ENCODE results near the gene LPIN3. TPM values are rescaled to one million over a fixed set of nuclear protein-coding genes. Genes with fewer than 3 reads are reported as not detected.

LPIN3 gene
- total RNA-seq, 1 donor from 2014 or later: 20.1 TPM

DNA sequence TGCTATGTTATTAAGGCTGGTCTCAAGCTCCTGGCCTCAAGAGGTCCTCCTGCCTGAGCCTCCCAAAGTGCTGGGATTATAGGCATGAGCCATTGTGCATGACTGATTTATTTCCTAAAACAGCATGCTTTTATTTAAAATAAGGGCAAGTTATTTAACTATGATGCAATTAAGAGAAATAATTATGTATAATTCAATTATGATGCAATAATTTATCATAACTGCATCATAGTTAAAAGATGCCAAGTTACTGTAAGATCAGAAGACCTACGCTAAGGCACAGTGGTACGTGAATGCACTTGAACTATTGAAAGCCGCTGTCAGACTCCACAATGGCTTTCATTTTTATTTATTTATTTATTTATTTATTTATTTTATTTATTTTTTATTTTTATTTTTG is 50.3 kb downstream of the LPIN3 start:
- no peak overlapping the region for H3K27ac Mint-ChIP-seq (ENCODE audit: unreplicated experiment)
- H3K4me1 Mint-ChIP-seq (ENCODE audit: unreplicated experiment): peaks cover 7% of the 10 kb centered on the region
- DNase-seq (ENCODE audit: low spot score): no peak
- H3K4me3 Mint-ChIP-seq (ENCODE audit: unreplicated experiment): no peak overlapping the region
- H3K36me3 Mint-ChIP-seq (ENCODE audit: low read depth, unreplicated experiment): no peaks in the 10 kb centered on the region
- TF ChIP-seq, protein P1, sequence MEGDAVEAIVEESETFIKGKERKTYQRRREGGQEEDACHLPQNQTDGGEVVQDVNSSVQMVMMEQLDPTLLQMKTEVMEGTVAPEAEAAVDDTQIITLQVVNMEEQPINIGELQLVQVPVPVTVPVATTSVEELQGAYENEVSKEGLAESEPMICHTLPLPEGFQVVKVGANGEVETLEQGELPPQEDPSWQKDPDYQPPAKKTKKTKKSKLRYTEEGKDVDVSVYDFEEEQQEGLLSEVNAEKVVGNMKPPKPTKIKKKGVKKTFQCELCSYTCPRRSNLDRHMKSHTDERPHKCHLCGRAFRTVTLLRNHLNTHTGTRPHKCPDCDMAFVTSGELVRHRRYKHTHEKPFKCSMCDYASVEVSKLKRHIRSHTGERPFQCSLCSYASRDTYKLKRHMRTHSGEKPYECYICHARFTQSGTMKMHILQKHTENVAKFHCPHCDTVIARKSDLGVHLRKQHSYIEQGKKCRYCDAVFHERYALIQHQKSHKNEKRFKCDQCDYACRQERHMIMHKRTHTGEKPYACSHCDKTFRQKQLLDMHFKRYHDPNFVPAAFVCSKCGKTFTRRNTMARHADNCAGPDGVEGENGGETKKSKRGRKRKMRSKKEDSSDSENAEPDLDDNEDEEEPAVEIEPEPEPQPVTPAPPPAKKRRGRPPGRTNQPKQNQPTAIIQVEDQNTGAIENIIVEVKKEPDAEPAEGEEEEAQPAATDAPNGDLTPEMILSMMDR (IDR thresholded peaks at IDR 0.05; ENCODE audit: unreplicated experiment): no peak
- H3K9me3 Mint-ChIP-seq (ENCODE audit: unreplicated experiment): no peaks in the 10 kb centered on the region
- peaks cover 7% of the 10 kb centered on the region for H3K27me3 Mint-ChIP-seq (ENCODE audit: unreplicated experiment)

DNA sequence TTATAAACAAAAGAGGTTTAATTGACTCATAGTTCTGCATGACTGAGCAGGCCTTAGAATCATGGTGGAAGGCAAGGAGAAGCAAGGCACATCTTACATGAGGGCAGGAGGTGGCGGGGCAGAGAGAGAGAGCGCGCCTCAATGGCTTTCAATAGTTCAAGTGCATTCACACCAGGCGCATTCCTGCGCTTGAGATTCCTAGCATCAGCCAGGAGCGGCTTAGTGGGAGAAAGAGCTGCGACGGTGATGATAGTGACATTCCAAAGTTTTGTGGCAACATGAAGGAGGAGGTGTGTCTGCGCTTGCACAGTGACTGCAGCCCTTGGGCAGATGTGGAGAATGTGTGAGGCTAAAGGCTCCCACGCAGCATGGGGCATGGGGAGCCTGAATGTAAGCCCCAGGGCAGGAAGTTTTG is 51.0 kb downstream of the LPIN3 start:
- H3K27me3 Mint-ChIP-seq (ENCODE audit: unreplicated experiment): peaks cover 6% of the 10 kb centered on the region
- DNase-seq (ENCODE audit: low spot score): no peak
- no peaks in the 10 kb centered on the region for H3K9me3 Mint-ChIP-seq (ENCODE audit: unreplicated experiment)
- H3K36me3 Mint-ChIP-seq (ENCODE audit: low read depth, unreplicated experiment): no peaks in the 10 kb centered on the region
- H3K4me1 Mint-ChIP-seq (ENCODE audit: unreplicated experiment): peaks cover 4% of the 10 kb centered on the region
- no peak overlapping the region for H3K27ac Mint-ChIP-seq (ENCODE audit: unreplicated experiment)
- TF ChIP-seq, protein P1 (IDR thresholded peaks at IDR 0.05; ENCODE audit: unreplicated experiment): no peak
- no peak overlapping the region for H3K4me3 Mint-ChIP-seq (ENCODE audit: unreplicated experiment)

DNA sequence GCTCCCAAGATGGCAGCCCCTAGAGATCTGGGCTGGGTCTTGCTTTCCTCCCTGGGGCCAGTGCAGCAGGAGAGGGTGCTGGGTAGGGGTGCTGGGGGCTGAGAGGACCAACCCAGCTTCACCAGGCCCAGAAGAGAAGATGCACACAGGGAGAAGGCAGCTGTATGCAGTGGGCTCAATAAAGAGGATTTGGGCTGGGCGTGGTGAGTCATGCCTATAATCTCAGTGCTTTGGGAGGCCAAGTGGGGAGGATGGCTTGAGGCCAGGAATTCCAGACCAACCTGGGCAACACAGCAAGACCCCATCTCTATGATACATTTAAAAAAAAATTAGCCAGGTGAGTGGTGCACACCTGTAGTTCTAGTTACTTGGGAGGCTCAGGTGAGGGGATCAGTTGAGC is 51.7 kb downstream of the LPIN3 start:
- H3K27ac Mint-ChIP-seq (ENCODE audit: unreplicated experiment): no peak overlapping the region

DNA sequence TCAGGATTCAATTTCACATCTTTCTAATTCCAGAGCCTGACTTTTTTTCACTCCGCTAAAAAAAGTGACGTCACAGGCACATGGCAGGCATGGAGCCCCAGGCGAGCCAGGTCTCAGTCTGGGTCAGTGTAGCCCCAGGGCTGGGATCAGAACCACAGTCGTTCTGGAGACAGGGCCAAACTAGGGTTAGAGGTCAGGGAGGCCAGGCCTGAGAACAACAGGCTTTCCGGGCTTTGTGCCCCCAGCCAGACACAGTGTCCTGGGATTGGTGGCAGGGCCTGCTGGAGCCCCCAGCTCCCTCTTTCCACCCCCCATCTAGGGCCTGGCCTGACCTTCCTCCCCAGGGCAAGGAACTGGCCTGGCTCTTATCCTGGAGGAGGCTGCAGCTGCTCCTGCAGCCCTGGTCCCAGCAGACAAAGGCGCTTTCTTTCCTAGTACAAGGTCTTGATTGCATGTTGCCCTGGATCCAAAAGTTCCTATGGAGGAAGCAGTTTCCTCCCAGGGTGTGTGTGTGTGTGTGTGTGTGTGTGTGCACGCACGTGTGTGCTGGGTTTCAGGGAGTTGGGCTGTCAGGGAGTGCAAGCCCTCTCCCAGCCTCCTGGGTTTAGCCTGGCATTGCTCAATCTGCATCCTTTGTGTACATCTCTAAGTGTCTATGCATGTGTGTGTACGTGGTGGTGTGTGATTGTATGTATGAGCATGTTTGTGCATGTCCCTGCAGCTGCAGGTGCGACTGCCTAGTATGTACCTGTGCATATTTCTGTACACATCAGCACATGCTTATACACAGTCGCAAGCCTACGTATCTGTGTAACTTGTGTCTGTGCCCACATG is 52.5 kb downstream of the LPIN3 start:
- no peaks in the 10 kb centered on the region for H3K9me3 Mint-ChIP-seq (ENCODE audit: unreplicated experiment)
- TF ChIP-seq, protein P1 (IDR thresholded peaks at IDR 0.05; ENCODE audit: unreplicated experiment): no peak
- no peaks in the 10 kb centered on the region for H3K36me3 Mint-ChIP-seq (ENCODE audit: low read depth, unreplicated experiment)
- H3K4me3 Mint-ChIP-seq (ENCODE audit: unreplicated experiment): no peak overlapping the region
- no peak for DNase-seq (ENCODE audit: low spot score)
- H3K27me3 Mint-ChIP-seq (ENCODE audit: unreplicated experiment): peaks cover 9% of the 10 kb centered on the region
- H3K4me1 Mint-ChIP-seq (ENCODE audit: unreplicated experiment): peaks cover 3% of the 10 kb centered on the region
- no peak overlapping the region for H3K27ac Mint-ChIP-seq (ENCODE audit: unreplicated experiment)

More for the DNA sequence above, 51.7 kb downstream of the LPIN3 start:
- no peak overlapping the region for H3K4me3 Mint-ChIP-seq (ENCODE audit: unreplicated experiment)
- H3K4me1 Mint-ChIP-seq (ENCODE audit: unreplicated experiment): no peaks in the 10 kb centered on the region
- H3K9me3 Mint-ChIP-seq (ENCODE audit: unreplicated experiment): no peaks in the 10 kb centered on the region
- DNase-seq (ENCODE audit: low spot score): no peak
- TF ChIP-seq, protein P1 (IDR thresholded peaks at IDR 0.05; ENCODE audit: unreplicated experiment): no peak
- no peaks in the 10 kb centered on the region for H3K36me3 Mint-ChIP-seq (ENCODE audit: low read depth, unreplicated experiment)
- H3K27me3 Mint-ChIP-seq (ENCODE audit: unreplicated experiment): peaks cover 6% of the 10 kb centered on the region

DNA sequence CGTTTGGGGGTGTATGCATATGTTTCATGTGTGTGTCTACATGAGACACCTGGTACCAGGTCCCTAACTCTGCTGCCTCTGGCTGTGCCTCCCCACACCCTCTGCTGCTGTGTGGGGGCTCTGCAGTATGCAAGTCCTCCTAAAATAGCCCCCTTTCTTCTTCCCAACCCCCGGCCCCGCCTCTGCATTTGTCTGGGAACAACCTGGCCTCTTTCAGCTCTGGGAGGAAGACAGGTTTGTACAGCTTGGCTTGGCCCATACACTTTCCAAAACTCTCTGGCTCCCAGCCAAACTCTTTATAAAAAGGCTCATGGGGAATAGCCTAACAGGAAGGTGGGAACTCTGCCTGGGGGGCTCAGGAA is 53.1 kb downstream of the LPIN3 start:
- TF ChIP-seq, protein P1 (IDR thresholded peaks at IDR 0.05; ENCODE audit: unreplicated experiment): no peak
- H3K9me3 Mint-ChIP-seq (ENCODE audit: unreplicated experiment): no peaks in the 10 kb centered on the region
- no peak for DNase-seq (ENCODE audit: low spot score)
- peaks cover 9% of the 10 kb centered on the region for H3K27me3 Mint-ChIP-seq (ENCODE audit: unreplicated experiment)
- no peak overlapping the region for H3K4me3 Mint-ChIP-seq (ENCODE audit: unreplicated experiment)
- H3K4me1 Mint-ChIP-seq (ENCODE audit: unreplicated experiment): peaks cover 4% of the 10 kb centered on the region
- H3K27ac Mint-ChIP-seq (ENCODE audit: unreplicated experiment): no peak overlapping the region
- H3K36me3 Mint-ChIP-seq (ENCODE audit: low read depth, unreplicated experiment): no peaks in the 10 kb centered on the region

Data from endothelial cell (in vitro differentiated cells).